B cell (primary cell): ENCODE measurements around the gene C19orf73.

Source experiments
- EZH2 ChIP-seq: IDR thresholded peaks from 2 replicates; pipeline ENCODE4 v1.6.1; 2012; ENCODE audit warnings: borderline replicate concordance, low read depth, mild to moderate bottlenecking, moderate library complexity, low read length; ENCODE audit not compliant: insufficient read depth, poor library complexity, severe bottlenecking
- TF ChIP-seq, protein P1 (sequence below): fragments of 200-600 bp; IDR thresholded peaks from one replicate; pipeline ENCODE4 v1.8.0; 2022; ENCODE audit warnings: antibody characterized with exemption, mild to moderate bottlenecking

DNA sequence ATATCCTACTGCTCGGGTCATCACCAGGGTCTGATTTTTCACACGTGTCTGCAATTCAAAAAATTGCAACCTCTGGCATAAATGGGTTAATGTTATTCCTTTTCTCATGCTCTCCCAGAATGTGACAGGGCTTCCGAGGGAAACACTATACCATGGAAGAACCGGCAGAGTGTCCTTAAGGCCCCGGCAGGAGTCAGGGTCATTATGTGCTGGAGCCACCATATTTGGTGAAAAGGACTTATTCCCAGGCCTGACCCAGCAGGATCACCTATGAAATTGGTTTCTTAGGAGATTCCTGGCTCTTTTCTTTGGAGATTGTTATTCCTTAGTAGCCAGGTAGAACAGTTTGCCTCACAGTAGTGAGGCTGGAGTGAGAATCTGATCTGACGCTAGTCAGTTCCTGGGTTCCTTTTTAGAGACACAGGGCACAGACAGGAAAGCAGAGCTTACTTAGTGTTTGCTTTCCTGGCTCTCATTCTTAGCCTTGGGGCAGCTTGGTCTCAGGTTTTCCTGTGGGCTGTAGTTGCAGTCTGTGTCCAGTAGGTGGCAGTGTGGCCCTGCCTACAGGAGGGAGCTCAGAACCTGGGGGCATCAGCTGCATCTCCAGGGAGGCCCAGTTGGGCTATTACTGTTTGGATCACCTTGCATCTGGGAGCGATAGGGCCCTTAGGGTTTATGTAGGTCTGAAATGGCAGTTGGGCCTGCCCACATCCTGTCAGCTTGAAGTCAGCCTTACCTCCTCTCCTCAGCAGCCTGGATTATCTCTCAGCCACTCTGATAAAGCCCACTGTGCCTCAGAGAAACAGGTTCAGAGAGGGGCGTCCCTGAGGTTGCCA, 21.3 kb downstream of the C19orf73 start:
- TF ChIP-seq EZH2 = no peak
- TF ChIP-seq, protein P1, sequence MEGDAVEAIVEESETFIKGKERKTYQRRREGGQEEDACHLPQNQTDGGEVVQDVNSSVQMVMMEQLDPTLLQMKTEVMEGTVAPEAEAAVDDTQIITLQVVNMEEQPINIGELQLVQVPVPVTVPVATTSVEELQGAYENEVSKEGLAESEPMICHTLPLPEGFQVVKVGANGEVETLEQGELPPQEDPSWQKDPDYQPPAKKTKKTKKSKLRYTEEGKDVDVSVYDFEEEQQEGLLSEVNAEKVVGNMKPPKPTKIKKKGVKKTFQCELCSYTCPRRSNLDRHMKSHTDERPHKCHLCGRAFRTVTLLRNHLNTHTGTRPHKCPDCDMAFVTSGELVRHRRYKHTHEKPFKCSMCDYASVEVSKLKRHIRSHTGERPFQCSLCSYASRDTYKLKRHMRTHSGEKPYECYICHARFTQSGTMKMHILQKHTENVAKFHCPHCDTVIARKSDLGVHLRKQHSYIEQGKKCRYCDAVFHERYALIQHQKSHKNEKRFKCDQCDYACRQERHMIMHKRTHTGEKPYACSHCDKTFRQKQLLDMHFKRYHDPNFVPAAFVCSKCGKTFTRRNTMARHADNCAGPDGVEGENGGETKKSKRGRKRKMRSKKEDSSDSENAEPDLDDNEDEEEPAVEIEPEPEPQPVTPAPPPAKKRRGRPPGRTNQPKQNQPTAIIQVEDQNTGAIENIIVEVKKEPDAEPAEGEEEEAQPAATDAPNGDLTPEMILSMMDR = peak; percentile 99
